GM19397 (cell line): Measurements from ENCODE around the gene TTC21A.
"Not testable (repeated sequence)": the region's sequence is repeated elsewhere in the genome, so short reads cannot be mapped to it uniquely, and the experiment has no call there.

ENCODE experiments used
- ATAC-seq: cut with Tn5 transposase; IDR thresholded peaks from one replicate; pipeline ENCODE4 v1.9.1; 2021; ENCODE audit warnings: mild to moderate bottlenecking, moderate library complexity; ENCODE audit not compliant: unreplicated experiment

The TTC21A gene, protein sequence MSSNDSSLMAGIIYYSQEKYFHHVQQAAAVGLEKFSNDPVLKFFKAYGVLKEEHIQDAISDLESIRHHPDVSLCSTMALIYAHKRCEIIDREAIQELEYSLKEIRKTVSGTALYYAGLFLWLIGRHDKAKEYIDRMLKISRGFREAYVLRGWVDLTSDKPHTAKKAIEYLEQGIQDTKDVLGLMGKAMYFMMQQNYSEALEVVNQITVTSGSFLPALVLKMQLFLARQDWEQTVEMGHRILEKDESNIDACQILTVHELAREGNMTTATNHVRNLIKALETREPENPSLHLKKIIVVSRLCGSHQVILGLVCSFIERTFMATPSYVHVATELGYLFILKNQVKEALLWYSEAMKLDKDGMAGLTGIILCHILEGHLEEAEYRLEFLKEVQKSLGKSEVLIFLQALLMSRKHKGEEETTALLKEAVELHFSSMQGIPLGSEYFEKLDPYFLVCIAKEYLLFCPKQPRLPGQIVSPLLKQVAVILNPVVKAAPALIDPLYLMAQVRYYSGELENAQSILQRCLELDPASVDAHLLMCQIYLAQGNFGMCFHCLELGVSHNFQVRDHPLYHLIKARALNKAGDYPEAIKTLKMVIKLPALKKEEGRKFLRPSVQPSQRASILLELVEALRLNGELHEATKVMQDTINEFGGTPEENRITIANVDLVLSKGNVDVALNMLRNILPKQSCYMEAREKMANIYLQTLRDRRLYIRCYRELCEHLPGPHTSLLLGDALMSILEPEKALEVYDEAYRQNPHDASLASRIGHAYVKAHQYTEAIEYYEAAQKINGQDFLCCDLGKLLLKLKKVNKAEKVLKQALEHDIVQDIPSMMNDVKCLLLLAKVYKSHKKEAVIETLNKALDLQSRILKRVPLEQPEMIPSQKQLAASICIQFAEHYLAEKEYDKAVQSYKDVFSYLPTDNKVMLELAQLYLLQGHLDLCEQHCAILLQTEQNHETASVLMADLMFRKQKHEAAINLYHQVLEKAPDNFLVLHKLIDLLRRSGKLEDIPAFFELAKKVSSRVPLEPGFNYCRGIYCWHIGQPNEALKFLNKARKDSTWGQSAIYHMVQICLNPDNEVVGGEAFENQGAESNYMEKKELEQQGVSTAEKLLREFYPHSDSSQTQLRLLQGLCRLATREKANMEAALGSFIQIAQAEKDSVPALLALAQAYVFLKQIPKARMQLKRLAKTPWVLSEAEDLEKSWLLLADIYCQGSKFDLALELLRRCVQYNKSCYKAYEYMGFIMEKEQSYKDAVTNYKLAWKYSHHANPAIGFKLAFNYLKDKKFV (N-terminal part only)

DNA sequence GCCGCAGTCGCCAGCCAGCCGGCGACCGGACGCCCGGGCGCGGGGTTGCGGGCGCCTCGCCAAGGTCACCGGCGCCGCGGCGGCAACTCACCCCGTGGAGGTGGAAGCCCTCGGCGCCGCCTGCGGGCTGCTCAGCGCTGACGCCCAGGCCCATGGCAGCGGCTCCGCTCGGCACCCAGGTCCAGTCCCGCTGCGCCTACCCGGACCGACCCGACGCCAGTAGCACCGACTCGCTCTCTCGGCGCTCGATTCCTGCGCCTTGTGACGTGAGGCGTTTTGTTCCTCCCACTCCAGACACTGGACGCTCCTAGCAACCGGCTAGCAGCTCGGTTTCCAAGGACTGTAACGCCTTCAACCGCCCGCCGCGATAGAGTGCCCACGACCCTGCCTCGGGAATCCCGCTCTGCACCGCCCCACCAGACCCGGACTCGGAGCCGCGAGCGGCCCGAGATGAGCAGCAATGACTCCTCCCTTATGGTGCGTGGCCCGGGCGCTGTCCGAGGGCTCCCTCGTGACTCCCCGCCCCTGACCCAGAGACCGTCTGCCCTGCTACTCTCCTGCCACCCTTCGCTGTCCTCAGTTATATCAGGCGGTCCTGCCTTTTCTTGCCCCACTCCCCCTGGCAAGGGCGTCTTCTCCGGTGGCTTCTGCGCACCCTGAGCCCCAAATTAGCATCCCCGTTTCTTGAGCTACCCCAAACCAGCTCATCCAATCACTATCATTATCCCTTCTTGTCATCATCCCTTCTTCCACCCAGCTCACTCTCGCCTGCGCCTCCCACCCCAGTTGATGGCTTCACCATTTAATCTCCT, at the start of gene TTC21A, which contains the start of gene GORASP1:
Gene TTC21A (plus strand): TSS at position 293 of the 812 bp plus-strand sequence. CDS start 158 bp downstream, at position 451.
Gene GORASP1 (minus strand): TSS at position 240 of the 812 bp plus-strand sequence. CDS start 86 bp downstream, at position 154.
- ATAC-seq = peak; percentile 57

DNA sequence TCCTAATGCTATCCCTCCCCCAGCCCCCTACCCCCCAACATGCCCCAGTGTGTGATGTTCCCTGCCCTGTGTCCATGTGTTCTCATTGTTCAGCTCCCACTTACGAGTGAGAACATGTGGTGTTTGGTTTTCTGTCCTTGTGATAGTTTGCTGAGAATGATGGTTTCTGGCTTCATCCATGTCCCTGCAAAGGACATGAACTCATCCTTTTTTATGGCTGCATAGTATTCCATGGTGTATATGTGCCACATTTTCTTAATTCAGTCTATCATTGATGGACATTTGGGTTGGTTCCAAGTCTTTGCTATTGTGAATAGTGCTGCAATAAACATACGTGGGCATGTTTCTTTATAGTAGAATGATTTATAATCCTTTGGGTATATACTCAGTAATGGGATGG, 46.3 kb upstream of the TTC21A start:
- ATAC-seq = not testable (repeated sequence)

GRCh38 chr3:39062180-39062579, 45.3 kb upstream of the TTC21A start:
- no peak for ATAC-seq

DNA sequence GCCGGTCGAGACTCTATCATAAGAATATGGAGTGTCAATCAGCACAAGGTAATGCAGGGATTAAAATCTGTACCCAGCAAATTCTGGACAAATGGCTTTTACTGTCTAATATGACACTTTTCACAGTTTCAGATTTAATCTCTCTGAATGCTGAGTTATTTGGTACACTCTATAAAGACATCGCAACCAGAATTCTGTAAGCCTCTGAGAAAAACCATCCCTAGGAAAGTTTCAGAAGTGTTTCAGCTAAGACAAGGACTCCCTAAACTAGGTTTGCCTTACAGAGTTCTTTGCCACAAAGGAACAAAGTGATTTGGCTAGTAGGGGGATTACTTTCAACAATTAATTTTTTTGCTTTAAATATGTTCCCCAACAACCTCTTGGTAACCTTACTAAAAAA, 44.3 kb upstream of the TTC21A start:
- ATAC-seq = no peak

GRCh38 chr3:39064646-39065045, 42.8 kb upstream of the TTC21A start:
- no peak for ATAC-seq

DNA sequence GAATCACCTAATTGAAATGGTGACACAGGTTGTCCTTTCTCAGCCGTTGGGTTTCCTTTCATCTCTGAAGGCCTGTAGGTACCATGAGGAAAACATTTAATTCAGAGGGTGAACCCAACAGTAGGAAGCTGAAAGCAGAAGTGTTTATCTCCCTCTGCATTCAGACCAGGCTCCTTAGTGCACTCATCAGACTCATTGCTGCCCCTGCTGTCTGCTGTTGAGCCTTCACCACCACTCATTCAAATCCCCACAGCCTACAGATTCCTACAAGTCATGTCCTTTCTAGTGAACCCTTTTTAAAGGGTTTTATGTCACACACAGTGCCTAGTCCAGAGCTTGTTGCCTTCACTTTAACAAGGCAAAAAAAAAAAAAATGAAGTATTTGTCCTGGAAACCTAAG, 42.3 kb upstream of the TTC21A start:
- ATAC-seq = peak; percentile 93

- ATAC-seq = no peak
These were observed 40.2 kb upstream of the TTC21A start for GRCh38 chr3:39067286-39067685.

GRCh38 chr3:39068556-39068955, 38.9 kb upstream of the TTC21A start:
- no peak for ATAC-seq

- ATAC-seq = no peak
These were observed 31.6 kb upstream of the TTC21A start for GRCh38 chr3:39075910-39076309.

GRCh38 chr3:39079530-39079929, 27.9 kb upstream of the TTC21A start:
- ATAC-seq = no peak

DNA sequence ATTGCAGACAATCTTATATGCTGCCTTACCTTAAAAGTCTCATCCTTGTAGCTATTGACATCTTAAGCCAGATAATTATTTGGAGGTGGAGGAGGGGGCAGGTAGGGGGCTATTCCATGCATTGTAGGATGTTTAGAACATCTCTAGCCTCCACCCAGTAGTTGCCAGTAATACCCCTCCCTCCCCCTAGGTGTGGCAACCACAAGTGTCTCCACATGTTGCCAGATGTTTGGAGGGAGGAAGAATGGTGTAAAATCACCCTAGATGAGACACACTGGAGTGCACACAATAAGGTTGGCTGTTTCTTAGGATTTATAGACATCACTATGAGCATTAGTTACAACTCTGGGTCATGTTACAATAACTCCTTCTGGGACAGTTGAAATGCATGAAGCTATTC, 27.5 kb upstream of the TTC21A start:
- ATAC-seq = no peak

DNA sequence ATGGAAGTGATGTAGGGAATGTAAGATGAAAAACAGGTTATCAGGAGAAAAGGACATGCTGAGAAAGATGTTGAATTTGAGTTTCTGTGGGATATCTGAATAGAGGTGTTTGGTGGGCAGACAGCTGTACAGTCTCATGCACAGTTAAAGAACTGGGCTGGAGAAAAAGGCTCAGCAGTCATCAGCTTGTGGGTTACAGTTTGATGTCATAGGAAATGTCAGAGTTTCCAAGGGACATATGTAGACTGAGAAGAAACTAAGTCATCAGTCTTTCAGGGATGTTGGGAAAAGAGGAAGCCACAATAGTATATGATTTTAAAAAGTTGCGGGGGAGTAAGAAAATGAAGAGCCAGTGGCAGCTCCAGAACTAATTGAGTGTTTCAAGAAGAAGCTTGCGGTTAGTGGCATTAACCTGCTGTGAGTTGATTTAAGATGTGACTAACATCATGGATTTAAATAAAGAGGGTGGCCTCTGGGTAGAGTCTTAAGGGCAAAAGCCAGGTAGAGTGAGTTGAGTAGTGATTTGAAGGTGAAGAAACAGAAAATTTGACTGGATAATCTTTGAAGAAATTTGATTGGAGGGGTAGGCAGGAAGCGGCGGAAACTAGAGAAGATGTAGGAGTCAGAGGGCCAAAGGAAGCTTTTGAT, 24.7 kb upstream of the TTC21A start:
- no peak for ATAC-seq

DNA sequence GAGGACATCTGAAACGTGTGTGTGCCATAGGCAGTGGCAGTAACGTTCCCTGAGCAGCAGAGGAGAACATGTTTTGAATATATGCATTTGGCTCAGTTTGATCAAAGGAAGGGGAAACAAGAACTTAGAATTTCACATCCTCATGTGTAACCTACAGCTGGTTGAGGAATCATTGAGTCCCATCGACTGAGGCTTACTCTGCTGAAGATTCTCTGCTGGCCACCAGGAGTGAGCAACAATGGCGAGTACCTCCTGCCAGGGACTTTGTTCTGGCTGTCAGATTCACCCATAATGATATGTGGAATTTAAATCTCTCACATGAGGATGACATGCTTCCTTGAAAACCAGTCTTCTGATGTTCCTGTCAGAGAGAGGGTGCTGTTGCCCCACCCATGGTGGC, 21.3 kb upstream of the TTC21A start:
- ATAC-seq = peak; percentile 77

DNA sequence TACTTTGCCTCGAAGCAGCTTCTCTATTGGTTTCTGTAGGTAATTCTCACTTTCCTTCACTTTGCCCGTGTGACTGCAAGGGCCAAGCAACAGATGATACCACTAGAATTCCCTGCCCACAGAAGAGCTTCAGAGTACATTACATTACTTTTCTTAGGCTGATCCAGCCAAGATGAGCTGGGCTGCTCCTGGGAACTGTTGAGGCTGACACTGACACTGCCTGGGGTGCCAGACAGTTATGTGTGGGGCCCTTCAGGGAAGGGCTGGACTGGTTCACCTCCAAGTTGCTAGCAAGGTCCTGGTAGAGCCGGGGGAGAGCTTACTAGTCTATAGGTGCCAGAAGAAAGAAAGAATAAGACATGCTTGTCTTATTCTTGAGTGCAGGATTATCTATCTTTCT, 19.0 kb upstream of the TTC21A start:
- ATAC-seq = no peak

DNA sequence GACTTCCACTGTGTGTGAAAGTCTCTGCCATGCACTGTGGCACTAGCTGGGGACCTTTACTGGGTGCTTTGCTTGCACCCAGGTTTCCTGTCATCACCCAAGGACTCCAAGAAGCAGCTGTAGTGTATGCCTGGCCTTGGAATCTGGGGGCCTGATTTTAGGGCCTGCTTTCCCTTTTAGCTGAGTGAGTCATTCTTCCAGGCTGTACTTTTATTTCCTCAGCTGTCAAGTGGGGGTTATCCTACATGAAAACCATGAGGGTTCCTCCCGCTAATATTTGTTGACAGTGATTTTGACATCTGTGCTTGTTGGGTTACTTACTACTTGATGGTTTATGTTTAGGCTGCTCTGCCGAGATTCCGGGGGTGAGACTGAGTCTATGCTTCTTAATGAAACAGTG, 18.6 kb upstream of the TTC21A start:
- no peak for ATAC-seq

- ATAC-seq = no peak
These were observed 16.6 kb upstream of the TTC21A start for GRCh38 chr3:39090922-39091321.

GRCh38 chr3:39094851-39095677, 12.4 kb upstream of the TTC21A start:
- no peak for ATAC-seq

GRCh38 chr3:39095778-39096177, 11.7 kb upstream of the TTC21A start:
- ATAC-seq = no peak

GRCh38 chr3:39096775-39097174, 10.7 kb upstream of the TTC21A start:
- no peak for ATAC-seq
